ENCODE measurements around the gene NT5C3B.

Gene NT5C3B

GRCh38 chr17:41793784-41794539, 42.1 kb downstream of the NT5C3B start:
- 0 out of 2 replicates have a peak, but pooled peaks cover 4% of the 10 kb centered on the region for H3K27me3 ChIP-seq (ENCODE audit: low read depth, low read length)
- H3K4me1 ChIP-seq (ENCODE audit: low read length): no peaks in the 10 kb centered on the region
- H3K9ac ChIP-seq (ENCODE audit: low read length): no peak overlapping the region
- H3K9me3 ChIP-seq (ENCODE audit: insufficient read depth, low read length): no peaks in the 10 kb centered on the region
- TF ChIP-seq EZH2phosphoT487 (IDR thresholded peaks at IDR 0.05; ENCODE audit: low read depth) (no peak), CTCF (IDR thresholded peaks at IDR 0.05; ENCODE audit: low read depth, low read length) (no peak)
- H3K79me2 ChIP-seq (ENCODE audit: low read length): no peaks in the 10 kb centered on the region
- H2AFZ ChIP-seq (ENCODE audit: low read depth, low read length): no peak overlapping the region
- H3K36me3 ChIP-seq (replicated peaks; ENCODE audit: low read depth, low read length): no peaks in the 10 kb centered on the region
- no peak overlapping the region for H3K4me3 ChIP-seq (ENCODE audit: low read length)
- no peaks in the 10 kb centered on the region for H4K20me1 ChIP-seq (ENCODE audit: insufficient read depth, low read length)
- H3K4me2 ChIP-seq (ENCODE audit: low read length): no peak overlapping the region
- H3K27ac ChIP-seq (ENCODE audit: low read length): no peak overlapping the region

GRCh38 chr17:41792845-41793783, 42.9 kb downstream of the NT5C3B start:
- no peak overlapping the region for H3K9ac ChIP-seq (ENCODE audit: low read length)
- no peak for TF ChIP-seq CTCF (IDR thresholded peaks at IDR 0.05; ENCODE audit: low read depth, low read length)
- no peak for TF ChIP-seq EZH2phosphoT487 (IDR thresholded peaks at IDR 0.05; ENCODE audit: low read depth)
- H3K79me2 ChIP-seq (ENCODE audit: low read length): no peaks in the 10 kb centered on the region
- H4K20me1 ChIP-seq (ENCODE audit: insufficient read depth, low read length): no peaks in the 10 kb centered on the region
- no peak overlapping the region for H2AFZ ChIP-seq (ENCODE audit: low read depth, low read length)
- H3K4me2 ChIP-seq (ENCODE audit: low read length): no peak overlapping the region
- no peaks in the 10 kb centered on the region for H3K9me3 ChIP-seq (ENCODE audit: insufficient read depth, low read length)
- H3K36me3 ChIP-seq (replicated peaks; ENCODE audit: low read depth, low read length): no peaks in the 10 kb centered on the region
- H3K4me3 ChIP-seq (ENCODE audit: low read length): no peak overlapping the region
- H3K4me1 ChIP-seq (ENCODE audit: low read length): no peaks in the 10 kb centered on the region
- 0 out of 2 replicates have a peak, but pooled peaks cover 4% of the 10 kb centered on the region for H3K27me3 ChIP-seq (ENCODE audit: low read depth, low read length)
- H3K27ac ChIP-seq (ENCODE audit: low read length): no peak overlapping the region

GRCh38 chr17:41787021-41787418, 49.0 kb downstream of the NT5C3B start:
- Histone ChIP-seq H4K20me1 (ENCODE audit: insufficient read depth, low read length) (no peaks in the 10 kb centered on the region), H3K9ac (ENCODE audit: low read length) (no peak overlapping the region), H3K4me3 (ENCODE audit: low read length) (no peak overlapping the region), H3K9me3 (ENCODE audit: insufficient read depth, low read length) (no peaks in the 10 kb centered on the region), H2AFZ (ENCODE audit: low read depth, low read length) (no peak overlapping the region), H3K79me2 (ENCODE audit: low read length) (no peaks in the 10 kb centered on the region), H3K4me2 (ENCODE audit: low read length) (no peak overlapping the region), H3K27ac (ENCODE audit: low read length) (no peak overlapping the region), H3K4me1 (ENCODE audit: low read length) (peaks cover 22% of the 10 kb centered on the region), H3K27me3 (ENCODE audit: low read depth, low read length) (0 out of 2 replicates have a peak, but pooled peaks cover 4% of the 10 kb centered on the region), H3K36me3 (replicated peaks; ENCODE audit: low read depth, low read length) (no peaks in the 10 kb centered on the region)
- TF ChIP-seq CTCF (IDR thresholded peaks at IDR 0.05; ENCODE audit: low read depth, low read length) (no peak), EZH2phosphoT487 (IDR thresholded peaks at IDR 0.05; ENCODE audit: low read depth) (no peak)
